Neural cell (in vitro differentiated cells): ENCODE data around the gene PRDM15. TPM values are rescaled to one million over a fixed set of nuclear protein-coding genes. Genes with fewer than 3 reads are reported as not detected.
"Not testable (repeated sequence)": the region's sequence is repeated elsewhere in the genome, so short reads cannot be mapped to it uniquely, and the experiment has no call there.

Experiments
- H2AFZ ChIP-seq: fragments of 200-600, 300-800 bp; sonication (generic), shearing (Covaris generic); 2 replicates; pipeline ENCODE4 v1.6.0; 2014; ENCODE audit warnings: low read depth, mild to moderate bottlenecking, antibody characterized with exemption, low read length, moderate library complexity
- H3F3A ChIP-seq: fragments of 200-600 bp; shearing (Covaris generic); 2 replicates; pipeline ENCODE4 v1.6.1; 2016; ENCODE audit warnings: mild to moderate bottlenecking, moderate library complexity, mixed read lengths, antibody characterized with exemption, low read length; ENCODE audit not compliant: insufficient read depth, poor library complexity, severe bottlenecking
- H3K27ac ChIP-seq: fragments of 200-600, 300-800 bp; sonication (generic), shearing (Covaris generic); 2 replicates; pipeline ENCODE4 v1.5.1; 2014; ENCODE audit warnings: mild to moderate bottlenecking, low read length, moderate library complexity
- H3K27me3 ChIP-seq: fragments of 300-800, 200-600 bp; sonication (generic), shearing (Covaris generic); 2 replicates; pipeline ENCODE4 v1.6.0; 2014; ENCODE audit warnings: mild to moderate bottlenecking, low read depth, low read length, moderate library complexity; ENCODE audit not compliant: insufficient read depth
- H3K36me3 ChIP-seq: fragments of 300-800, 200-600 bp; sonication (generic), shearing (Covaris generic); 2 replicates; pipeline ENCODE4 v1.5.1; 2014; ENCODE audit warnings: mild to moderate bottlenecking, antibody characterized with exemption, low read length, moderate library complexity; ENCODE audit not compliant: insufficient read depth
- H3K4me2 ChIP-seq: fragments of 300-800, 200-600 bp; sonication (generic), shearing (Covaris generic); 2 replicates; pipeline ENCODE4 v1.6.0; 2014; ENCODE audit warnings: mild to moderate bottlenecking, low read length
- H3K4me3 ChIP-seq: fragments of 300-800, 200-600 bp; sonication (generic), shearing (Covaris generic); 2 replicates; pipeline ENCODE4 v1.5.1; 2014; ENCODE audit warnings: mild to moderate bottlenecking, low read length, moderate library complexity
- H3K79me2 ChIP-seq: fragments of 200-600 bp; shearing (Covaris generic); replicated peaks from 2 replicates; pipeline ENCODE4 v1.6.0; 2014; ENCODE audit warnings: mild to moderate bottlenecking, low read length, moderate library complexity; ENCODE audit not compliant: insufficient read depth
- H3K9ac ChIP-seq: fragments of 300-800, 200-600 bp; sonication (generic), shearing (Covaris generic); 2 replicates; pipeline ENCODE4 v1.6.1; 2016; ENCODE audit warnings: mild to moderate bottlenecking, low read length, mixed read lengths
- H3K9me2 ChIP-seq: fragments of 200-600 bp; shearing (Covaris generic); 2 replicates; pipeline ENCODE4 v1.6.1; 2016; ENCODE audit warnings: mild to moderate bottlenecking, low read length, mixed read lengths; ENCODE audit not compliant: insufficient read depth
- H3K9me3 ChIP-seq: fragments of 200-600, 300-800 bp; sonication (generic), shearing (Covaris generic); 2 replicates; pipeline ENCODE4 v1.6.1; 2016; ENCODE audit warnings: mild to moderate bottlenecking, mixed run types, low read length, moderate library complexity, mixed read lengths
- H4K20me1 ChIP-seq: fragments of 200-600 bp; shearing (Covaris generic); 2 replicates; pipeline ENCODE4 v1.6.1; 2016; ENCODE audit warnings: mild to moderate bottlenecking, mixed run types; ENCODE audit not compliant: insufficient read depth
- CTCF ChIP-seq: fragments of 450-650 bp; IDR thresholded peaks from 2 replicates; pipeline ENCODE4 v1.5.1; 2014; ENCODE audit warnings: antibody characterized with exemption, mild to moderate bottlenecking, moderate library complexity; ENCODE audit not compliant: poor library complexity, severe bottlenecking
- EP300 ChIP-seq: fragments of 450-650 bp; conservative IDR thresholded peaks from 2 replicates; pipeline ENCODE4 v1.6.1; 2014; ENCODE audit warnings: antibody characterized with exemption, mild to moderate bottlenecking, moderate library complexity; ENCODE audit not compliant: poor library complexity, severe bottlenecking
- EZH2 ChIP-seq: fragments of 200-600, 300-800 bp; shearing (Covaris generic), sonication (generic); IDR thresholded peaks from 2 replicates; pipeline ENCODE4 v1.6.1; 2014; ENCODE audit warnings: antibody characterized with exemption, low read length, borderline replicate concordance, mild to moderate bottlenecking; ENCODE audit not compliant: insufficient read depth, poor library complexity, severe bottlenecking
- MXI1 ChIP-seq: fragments of 450-650 bp; conservative IDR thresholded peaks from 2 replicates; pipeline ENCODE4 v1.6.1; 2014; ENCODE audit warnings: antibody characterized with exemption, mild to moderate bottlenecking; ENCODE audit not compliant: poor library complexity, severe bottlenecking
- POLR2AphosphoS5 ChIP-seq: IDR thresholded peaks from 2 replicates; pipeline ENCODE4 v1.6.1; 2012
- RAD21 ChIP-seq: fragments of 450-650 bp; conservative IDR thresholded peaks from 2 replicates; pipeline ENCODE4 v1.6.1; 2014; ENCODE audit warnings: antibody characterized with exemption, mild to moderate bottlenecking, moderate library complexity
- REST ChIP-seq: IDR thresholded peaks from 2 replicates; pipeline ENCODE4 v1.6.1; 2012; ENCODE audit warnings: borderline replicate concordance
- SMC3 ChIP-seq: fragments of 450-650 bp; conservative IDR thresholded peaks from 2 replicates; pipeline ENCODE4 v1.6.1; 2014; ENCODE audit warnings: antibody characterized with exemption, mild to moderate bottlenecking, moderate library complexity; ENCODE audit not compliant: poor library complexity
- TAF1 ChIP-seq: IDR thresholded peaks from 2 replicates; pipeline ENCODE4 v1.6.1; 2012; ENCODE audit warnings: low read depth
- polyA plus RNA-seq: library from polyadenylated mRNA; depleted of rRNA; stranded (reverse); fragments of >200 nt; gene quantifications from 2 replicates; pipeline ENCODE4 v1.2.3, GENCODE V29; 2014

The PRDM15 gene
- polyA plus RNA-seq, 1 donor from 2014 or later = 4.1 TPM

- Histone ChIP-seq H3K79me2 (no peaks in the 10 kb centered on the region), H3K9me2 (no peaks in the 10 kb centered on the region), H3F3A (no peaks in the 10 kb centered on the region), H4K20me1 (no peaks in the 10 kb centered on the region), H3K36me3 (no peaks in the 10 kb centered on the region), H3K27me3 (no peaks in the 10 kb centered on the region), H3K4me3 (no peak overlapping the region), H3K9ac (no peak overlapping the region), H3K9me3 (no peaks in the 10 kb centered on the region), H3K27ac (no peak overlapping the region), H2AFZ (no peak overlapping the region), H3K4me2 (no peak overlapping the region)
- TF ChIP-seq POLR2AphosphoS5 = no peak
- no peak for TF ChIP-seq TAF1
- TF ChIP-seq SMC3 = no peak
- no peak for TF ChIP-seq CTCF
- no peak for TF ChIP-seq RAD21
- no peak for TF ChIP-seq REST
- no peak for TF ChIP-seq EZH2
- no peak for TF ChIP-seq EP300
- TF ChIP-seq MXI1 = no peak
Observed at GRCh38 chr21:41792711-41793110, 86.4 kb downstream of the PRDM15 start.

GRCh38 chr21:41786509-41786987 lies 92.6 kb downstream of the PRDM15 start:
- TF ChIP-seq MXI1 (no peak), REST (no peak), EZH2 (no peak), EP300 (no peak)
- Histone ChIP-seq H3K9me2 (no peaks in the 10 kb centered on the region), H3K4me2 (no peak overlapping the region), H3K79me2 (no peaks in the 10 kb centered on the region), H3K27me3 (no peaks in the 10 kb centered on the region), H3K27ac (no peak overlapping the region), H3K36me3 (no peaks in the 10 kb centered on the region), H3F3A (no peaks in the 10 kb centered on the region), H3K4me3 (no peak overlapping the region), H2AFZ (no peak overlapping the region), H3K9ac (no peak overlapping the region), H4K20me1 (no peaks in the 10 kb centered on the region), H3K9me3 (no peaks in the 10 kb centered on the region)

- H3K79me2 ChIP-seq, H3K9me3 ChIP-seq, H3F3A ChIP-seq, H3K9me2 ChIP-seq, H3K27ac ChIP-seq, H3K27me3 ChIP-seq, H3K4me3 ChIP-seq, H3K9ac ChIP-seq, H3K4me2 ChIP-seq, H3K36me3 ChIP-seq, H4K20me1 ChIP-seq, H2AFZ ChIP-seq: not testable (repeated sequence)
Observed at GRCh38 chr21:41785262-41785661, 93.9 kb downstream of the PRDM15 start.
